ENCODE measurements around the gene CAPN1. TPM values are rescaled to one million over a fixed set of nuclear protein-coding genes. Genes with fewer than 3 reads are reported as not detected.
A peak's percentile ranks its signal among the peaks of the same experiment; 100 is the strongest.

Gene CAPN1
- total RNA-seq, result 131 and 185 TPM in 2 replicates
- polyA plus RNA-seq, result 118 and 156 TPM in 2 replicates

DNA sequence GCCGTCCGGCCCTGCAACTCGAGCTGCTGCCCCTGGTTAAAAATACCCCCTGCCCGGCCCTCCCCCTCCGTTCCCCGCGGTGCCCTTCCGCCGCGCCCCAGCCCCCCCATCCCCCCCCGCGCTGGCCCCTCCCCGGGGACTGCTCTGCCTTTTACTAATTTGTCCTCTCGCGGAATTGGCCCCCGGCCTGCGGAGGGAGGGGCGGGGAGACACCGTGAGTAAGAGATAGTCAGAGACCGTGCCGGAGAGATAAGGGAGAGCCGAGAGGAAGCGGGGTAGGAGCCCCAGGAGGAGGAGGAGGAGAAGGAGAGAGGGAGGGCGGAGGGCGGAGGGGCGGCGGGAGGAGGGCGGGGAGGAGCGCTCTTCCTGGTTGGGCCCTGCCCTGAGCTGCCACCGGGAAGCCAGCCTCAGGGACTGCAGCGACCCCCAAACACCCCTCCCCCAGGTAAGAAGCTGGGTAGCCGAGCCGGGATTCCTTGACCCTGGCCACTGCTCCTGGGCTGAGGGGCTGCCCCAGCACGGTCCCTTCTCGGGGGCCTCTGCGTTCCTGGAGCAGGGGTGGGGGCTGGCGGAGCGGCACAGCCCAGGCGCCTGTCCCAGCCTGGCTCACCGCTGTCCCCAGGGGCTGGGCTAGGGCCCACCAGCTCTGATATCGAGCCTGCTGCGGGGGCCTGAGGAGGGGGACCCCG lies at the start of gene CAPN1:
CAPN1 (plus strand) TSS at position 360 of the 689 bp plus-strand sequence. CDS start 774 bp downstream, outside the sequence.
- Histone ChIP-seq H3K27ac (peak within 1 kb of the TSS; percentile 87), H3K4me3 (peak within 1 kb of the TSS; percentile 74), H3K4me1 (ENCODE audit: low read depth) (peaks cover 12% of the 10 kb centered on the region), H3K9me3 (ENCODE audit: low read depth) (no peaks in the 10 kb centered on the region), H3K27me3 (no peaks in the 10 kb centered on the region), H3K36me3 (no peaks in the 10 kb centered on the region)
- DNase-seq (ENCODE audit: low read depth in 1 of 2, low spot score in 1 of 2), result peak; percentile 82 to 94
- TF ChIP-seq, protein P1, sequence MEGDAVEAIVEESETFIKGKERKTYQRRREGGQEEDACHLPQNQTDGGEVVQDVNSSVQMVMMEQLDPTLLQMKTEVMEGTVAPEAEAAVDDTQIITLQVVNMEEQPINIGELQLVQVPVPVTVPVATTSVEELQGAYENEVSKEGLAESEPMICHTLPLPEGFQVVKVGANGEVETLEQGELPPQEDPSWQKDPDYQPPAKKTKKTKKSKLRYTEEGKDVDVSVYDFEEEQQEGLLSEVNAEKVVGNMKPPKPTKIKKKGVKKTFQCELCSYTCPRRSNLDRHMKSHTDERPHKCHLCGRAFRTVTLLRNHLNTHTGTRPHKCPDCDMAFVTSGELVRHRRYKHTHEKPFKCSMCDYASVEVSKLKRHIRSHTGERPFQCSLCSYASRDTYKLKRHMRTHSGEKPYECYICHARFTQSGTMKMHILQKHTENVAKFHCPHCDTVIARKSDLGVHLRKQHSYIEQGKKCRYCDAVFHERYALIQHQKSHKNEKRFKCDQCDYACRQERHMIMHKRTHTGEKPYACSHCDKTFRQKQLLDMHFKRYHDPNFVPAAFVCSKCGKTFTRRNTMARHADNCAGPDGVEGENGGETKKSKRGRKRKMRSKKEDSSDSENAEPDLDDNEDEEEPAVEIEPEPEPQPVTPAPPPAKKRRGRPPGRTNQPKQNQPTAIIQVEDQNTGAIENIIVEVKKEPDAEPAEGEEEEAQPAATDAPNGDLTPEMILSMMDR (IDR thresholded peaks at IDR 0.05; ENCODE audit: low read depth, low read length), result no peak

DNA sequence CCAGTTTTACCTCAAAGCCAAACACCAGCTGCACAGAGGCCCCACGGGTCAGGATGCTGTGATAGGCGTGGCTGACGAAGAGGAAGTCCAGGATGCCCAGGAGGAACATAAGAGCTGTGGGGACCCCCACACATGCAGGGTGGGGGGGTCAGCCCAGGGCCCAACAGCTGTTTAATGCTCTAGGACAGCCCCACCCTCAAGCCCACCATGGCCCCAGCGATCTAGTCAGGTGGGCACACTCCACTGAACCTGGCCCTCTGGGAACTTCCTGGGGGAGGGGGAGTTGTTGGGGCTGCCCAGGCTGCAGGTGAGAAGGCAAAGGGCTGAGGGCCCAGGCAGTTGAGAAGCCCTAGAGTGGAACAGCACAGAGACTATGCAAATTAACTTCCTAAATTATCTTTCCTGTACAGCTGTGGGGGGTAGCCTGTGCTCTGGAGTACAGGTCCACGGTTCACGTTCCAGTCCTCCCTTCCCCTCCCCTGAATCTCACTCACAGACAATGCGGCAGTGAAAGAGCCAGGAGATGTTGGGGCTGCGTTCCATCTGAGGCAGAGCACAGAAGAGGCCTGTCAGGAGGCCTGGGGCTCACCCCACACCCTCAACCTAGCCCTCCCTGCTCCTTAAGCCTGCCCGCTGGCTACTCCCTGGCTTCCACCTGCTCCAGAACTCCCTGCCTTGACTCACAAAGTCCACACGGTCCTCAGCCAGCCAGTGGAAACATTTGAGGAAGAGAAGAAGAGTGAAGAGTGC lies 49.3 kb upstream of the CAPN1 start:
- TF ChIP-seq, protein P1 (IDR thresholded peaks at IDR 0.05; ENCODE audit: low read depth, low read length), result no peak
- Histone ChIP-seq H3K27ac (no peak overlapping the region), H3K4me3 (no peak overlapping the region), H3K36me3 (peaks cover 35% of the 10 kb centered on the region), H3K27me3 (no peaks in the 10 kb centered on the region), H3K9me3 (ENCODE audit: low read depth) (no peaks in the 10 kb centered on the region), H3K4me1 (ENCODE audit: low read depth) (peaks cover 12% of the 10 kb centered on the region)
- no peak for DNase-seq (ENCODE audit: low read depth in 1 of 2, low spot score in 1 of 2)

DNA sequence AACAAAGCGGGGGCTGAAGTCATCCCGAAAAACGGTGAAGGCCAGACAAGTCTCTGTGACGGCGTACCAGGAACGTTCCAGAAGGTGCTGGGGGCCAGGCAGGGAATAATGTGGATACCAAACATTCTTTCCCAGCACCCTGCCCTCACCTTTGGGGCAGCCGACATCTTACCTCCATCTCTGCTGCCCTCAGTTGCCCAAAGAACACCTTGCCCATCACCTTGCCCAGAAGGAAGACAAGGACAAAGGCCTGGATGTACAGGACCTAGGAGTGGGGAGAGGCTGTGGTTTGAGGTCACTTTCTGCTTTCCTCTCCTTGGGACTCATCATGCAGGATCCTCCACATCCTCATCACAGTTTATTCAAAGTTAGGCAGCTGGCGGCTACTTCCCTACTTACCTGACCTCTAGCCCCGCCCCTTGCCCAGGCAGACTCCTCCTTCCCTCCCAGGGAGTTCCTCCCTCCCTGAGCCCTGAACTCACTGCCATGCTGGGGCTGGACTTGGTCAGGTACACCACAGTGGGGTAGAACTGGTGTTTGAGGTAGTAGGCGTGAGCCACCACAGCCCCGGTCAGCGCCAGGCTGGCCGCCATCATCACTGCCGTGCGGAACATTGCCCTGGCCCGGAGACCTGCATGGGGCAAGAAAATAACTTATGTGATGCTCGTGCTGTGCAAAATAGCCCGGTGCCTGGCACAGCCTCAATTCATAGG lies 48.6 kb upstream of the CAPN1 start:
- H3K9me3 ChIP-seq (ENCODE audit: low read depth), result no peaks in the 10 kb centered on the region
- TF ChIP-seq, protein P1 (IDR thresholded peaks at IDR 0.05; ENCODE audit: low read depth, low read length), result no peak
- DNase-seq (ENCODE audit: low read depth in 1 of 2, low spot score in 1 of 2), result peak in 1 of 2 donors; percentile 17
- peak overlapping the region; percentile 82 for H3K4me3 ChIP-seq
- H3K4me1 ChIP-seq (ENCODE audit: low read depth), result peaks cover 12% of the 10 kb centered on the region
- H3K27ac ChIP-seq, result no peak overlapping the region
- H3K36me3 ChIP-seq, result peaks cover 29% of the 10 kb centered on the region
- H3K27me3 ChIP-seq, result no peaks in the 10 kb centered on the region

DNA sequence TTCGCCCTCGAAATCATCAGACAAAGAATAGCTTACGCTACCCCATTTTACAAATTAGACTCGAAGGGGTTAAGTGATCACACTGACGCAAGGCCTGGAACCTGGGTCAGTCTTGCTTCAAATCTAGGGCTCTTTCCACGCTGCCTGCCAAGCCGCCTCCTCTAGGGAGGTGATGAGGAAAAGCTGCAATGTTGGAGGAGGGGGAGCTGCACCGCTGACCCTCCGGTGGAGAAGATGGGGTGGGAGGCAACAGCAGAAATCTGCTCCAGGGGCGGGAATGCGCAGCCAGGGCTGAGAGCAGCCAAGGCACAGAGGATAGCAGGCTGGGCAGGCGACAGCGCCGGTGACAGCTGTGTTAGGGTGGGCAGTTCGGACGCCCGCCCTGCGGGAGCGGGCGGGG lies 48.0 kb upstream of the CAPN1 start:
- Histone ChIP-seq H3K4me1 (ENCODE audit: low read depth) (peaks cover 12% of the 10 kb centered on the region), H3K4me3 (peak overlapping the region; percentile 82), H3K27ac (peak overlapping the region; percentile 98), H3K27me3 (no peaks in the 10 kb centered on the region), H3K9me3 (ENCODE audit: low read depth) (no peaks in the 10 kb centered on the region), H3K36me3 (peaks cover 23% of the 10 kb centered on the region)
- TF ChIP-seq, protein P1 (IDR thresholded peaks at IDR 0.05; ENCODE audit: low read depth, low read length), result no peak
- peak in 1 of 2 donors; percentile 54 for DNase-seq (ENCODE audit: low read depth in 1 of 2, low spot score in 1 of 2)

DNA sequence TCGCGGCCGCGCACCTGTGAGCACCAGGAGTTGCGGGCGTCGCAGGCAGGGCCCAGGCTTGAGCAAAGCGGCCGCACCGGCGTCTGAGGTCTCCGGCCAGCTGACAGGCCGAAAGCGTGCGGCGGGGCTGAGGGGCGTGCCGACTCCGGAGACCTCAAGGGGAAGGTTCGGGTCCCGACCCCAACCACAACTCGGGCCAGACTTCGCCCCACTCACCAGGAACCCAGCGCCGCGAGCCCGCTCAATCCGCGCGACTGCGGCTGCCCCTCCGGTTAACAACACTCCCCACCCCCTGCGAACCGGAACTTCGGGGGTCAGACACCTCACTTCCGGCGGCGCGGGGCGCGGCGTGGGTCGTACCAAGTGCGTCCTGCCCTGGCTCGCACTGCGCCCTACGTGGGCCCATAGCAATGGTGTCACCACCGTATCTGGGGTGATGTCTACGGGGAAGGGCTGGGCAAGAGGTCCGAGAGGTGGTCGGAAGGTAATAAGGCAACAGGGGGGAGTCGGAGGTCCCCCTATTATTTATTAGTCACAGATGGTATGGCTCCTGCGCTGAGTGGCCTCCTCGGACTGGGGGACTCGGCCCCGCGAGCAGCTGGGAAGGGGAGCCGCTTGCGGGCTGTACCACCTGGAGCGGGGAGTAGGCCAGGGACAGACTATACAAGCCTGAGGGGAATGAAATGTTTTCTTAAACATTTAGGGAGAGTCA lies 47.3 kb upstream of the CAPN1 start, which contains the start of gene SYVN1:
SYVN1 (minus strand) TSS at position 280 of the 712 bp plus-strand sequence. CDS start 918 bp downstream, outside the sequence.
- peaks cover 17% of the 10 kb centered on the region for H3K36me3 ChIP-seq
- H3K4me1 ChIP-seq (ENCODE audit: low read depth), result peaks cover 12% of the 10 kb centered on the region
- TF ChIP-seq, protein P1 (IDR thresholded peaks at IDR 0.05; ENCODE audit: low read depth, low read length), result no peak
- DNase-seq (ENCODE audit: low read depth in 1 of 2, low spot score in 1 of 2), result peak; percentile 90 to 93
- no peaks in the 10 kb centered on the region for H3K27me3 ChIP-seq
- H3K4me3 ChIP-seq, result peak within 1 kb of the TSS; percentile 82
- peak within 1 kb of the TSS; percentile 98 for H3K27ac ChIP-seq
- no peaks in the 10 kb centered on the region for H3K9me3 ChIP-seq (ENCODE audit: low read depth)
